Measurements from ENCODE around the gene FOXJ2. TPM values are rescaled to one million over a fixed set of nuclear protein-coding genes. Genes with fewer than 3 reads are reported as not detected.
"Not testable (repeated sequence)": the region's sequence is repeated elsewhere in the genome, so short reads cannot be mapped to it uniquely, and the experiment has no call there.

Gene FOXJ2
- total RNA-seq, 1 donor from 2014 or later: 16.4 TPM

GRCh38 chr12:8028267-8028666 is 4.2 kb upstream of the FOXJ2 start:
- DNase-seq (ENCODE audit: low spot score): no peak

GRCh38 chr12:8030189-8030588 is 2.3 kb upstream of the FOXJ2 start:
- no peak for DNase-seq (ENCODE audit: low spot score)

GRCh38 chr12:8031017-8031416 is 1.5 kb upstream of the FOXJ2 start:
- not testable (repeated sequence) for DNase-seq (ENCODE audit: low spot score)

DNA sequence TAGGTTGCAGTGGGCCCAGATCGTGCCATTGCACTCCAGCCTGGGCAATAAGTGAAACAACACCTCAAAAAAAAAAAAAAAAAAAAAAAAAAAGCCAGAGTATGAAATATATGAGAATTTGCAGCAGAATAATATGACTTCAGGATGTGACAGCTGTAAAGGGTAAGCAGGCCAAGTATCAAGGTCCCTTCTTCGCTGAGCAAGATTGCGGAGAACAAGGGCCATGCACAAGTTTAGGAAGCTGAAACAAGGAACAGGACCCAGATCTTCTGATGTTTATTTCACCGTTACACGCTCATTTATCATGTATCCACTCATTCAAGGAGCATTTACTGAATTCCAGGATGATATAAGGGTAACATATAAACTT is 659 bp upstream of the FOXJ2 start:
- no peak for DNase-seq (ENCODE audit: low spot score)

DNA sequence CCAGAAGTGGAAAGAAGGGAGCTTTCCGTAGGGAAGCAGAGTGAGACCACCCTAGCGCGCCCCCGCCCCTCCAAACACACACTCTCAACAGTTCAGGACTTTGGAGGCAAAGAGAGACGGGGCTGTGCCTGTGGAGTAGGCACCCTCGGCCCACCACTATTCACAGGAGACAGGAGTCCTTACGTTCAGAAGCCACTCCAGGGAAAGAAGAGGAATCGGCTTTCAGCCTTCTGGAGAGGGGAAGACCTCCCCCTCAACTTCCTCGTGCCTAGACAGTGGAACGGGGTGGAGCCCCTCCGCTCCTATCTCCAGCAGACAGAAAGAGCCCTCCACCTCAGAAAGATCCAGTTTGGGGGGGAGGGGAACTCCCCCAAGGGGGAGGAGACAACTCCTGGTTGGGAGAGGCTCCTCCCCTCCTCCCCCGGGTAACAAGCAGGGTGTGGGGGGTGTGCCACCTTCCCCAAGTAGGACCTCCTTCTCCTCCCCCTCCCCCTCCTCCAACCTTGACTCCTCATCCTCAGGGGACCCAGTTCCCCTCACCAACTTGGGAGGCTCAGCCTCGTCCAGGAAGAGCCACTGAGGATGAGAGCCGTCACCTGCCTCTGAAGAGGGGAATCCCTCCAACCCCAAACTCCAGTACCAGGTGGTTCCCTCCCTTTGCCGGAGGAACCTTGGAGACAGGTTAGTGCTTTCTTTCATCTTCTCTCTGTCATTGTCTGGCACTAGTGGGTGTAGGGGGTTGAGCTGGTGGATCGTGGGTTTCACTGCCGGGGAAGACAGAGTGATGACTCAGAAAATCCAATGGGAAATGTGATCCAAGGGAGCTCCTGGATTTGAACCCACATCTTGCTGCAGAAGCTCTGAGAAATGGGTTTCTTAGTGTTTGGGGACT is 883 bp downstream of the FOXJ2 start:
- no peak for DNase-seq (ENCODE audit: low spot score)

GRCh38 chr12:8034802-8035201 is 2.3 kb downstream of the FOXJ2 start:
- DNase-seq (ENCODE audit: low spot score): no peak

DNA sequence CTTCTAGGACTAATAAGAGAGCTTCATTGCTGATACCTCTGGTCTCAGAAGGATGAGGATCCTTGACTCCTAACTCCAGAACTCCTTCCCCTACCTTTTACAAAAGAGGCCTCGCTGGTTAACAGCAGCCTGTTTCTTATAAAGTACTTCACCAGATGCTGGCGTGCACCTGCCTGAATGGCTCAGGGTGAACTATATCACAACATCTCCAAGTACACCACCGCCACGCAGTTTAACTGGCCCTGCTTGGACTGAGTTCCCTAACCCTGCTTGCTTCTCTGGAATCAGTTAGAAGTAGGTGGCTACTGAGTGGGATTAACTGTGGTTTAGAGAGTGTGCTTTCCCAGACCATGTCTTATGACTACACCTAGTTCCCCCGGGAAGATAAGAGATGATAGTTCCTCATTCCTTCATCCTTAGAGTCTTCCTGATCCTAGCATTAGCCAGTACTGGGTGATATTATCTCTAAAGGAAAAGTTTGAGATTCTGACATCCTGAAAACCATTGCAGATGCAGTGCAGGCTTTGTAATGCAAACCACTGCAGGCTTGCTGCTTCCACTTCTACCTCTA is 3.0 kb downstream of the FOXJ2 start:
- no peak for DNase-seq (ENCODE audit: low spot score)

DNA sequence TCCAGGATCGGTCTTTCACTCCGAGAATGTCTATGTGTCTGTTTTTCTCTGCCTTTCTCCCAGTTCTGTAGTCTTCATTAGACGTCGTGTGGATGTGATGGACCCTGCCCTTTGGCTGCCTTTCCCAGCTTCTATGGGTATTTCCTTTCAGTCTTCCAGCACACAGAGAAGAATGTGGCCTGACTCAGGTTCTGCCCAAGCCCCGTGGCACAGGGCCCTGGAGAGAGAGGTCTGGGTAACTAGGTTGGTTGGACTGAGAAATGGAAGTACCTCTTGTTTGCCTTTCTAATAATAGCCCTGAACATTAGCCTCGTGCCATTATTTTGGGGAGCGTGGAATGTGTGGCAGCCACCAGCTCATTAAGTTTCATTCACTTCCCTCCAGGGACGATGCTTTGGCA is 3.8 kb downstream of the FOXJ2 start:
- no peak for DNase-seq (ENCODE audit: low spot score)

DNA sequence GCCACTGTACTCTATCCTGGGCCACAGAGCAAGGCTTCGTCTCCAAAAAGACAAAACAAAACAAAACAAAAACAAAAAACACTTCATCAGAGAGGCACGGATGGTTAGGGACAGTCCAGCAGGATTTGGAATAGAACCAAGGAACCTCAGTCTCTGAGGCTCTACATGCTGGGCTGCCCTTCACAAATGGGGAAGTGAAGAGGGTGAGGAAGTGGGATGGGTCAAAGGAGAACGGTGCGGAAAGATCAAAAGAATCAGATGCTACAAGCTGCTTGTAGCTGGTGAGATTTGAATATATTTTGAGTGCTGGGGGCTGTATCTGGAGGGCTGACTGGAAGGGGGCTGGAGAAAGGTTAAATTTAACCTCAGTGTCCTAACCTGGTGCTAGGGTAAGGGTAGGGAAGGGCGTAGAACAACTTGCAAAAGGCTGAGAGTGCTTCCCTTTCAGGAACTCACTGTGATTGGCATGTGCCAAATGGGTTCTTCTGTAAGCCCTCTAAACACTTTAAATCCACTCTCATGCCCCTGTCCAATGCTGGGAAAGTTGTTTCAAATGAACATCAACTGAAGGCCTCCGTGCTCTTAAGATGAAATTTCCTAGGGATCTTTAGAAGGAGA is 4.6 kb downstream of the FOXJ2 start:
- DNase-seq (ENCODE audit: low spot score): no peak

GRCh38 chr12:8037947-8038346 is 5.4 kb downstream of the FOXJ2 start:
- DNase-seq (ENCODE audit: low spot score): no peak

DNA sequence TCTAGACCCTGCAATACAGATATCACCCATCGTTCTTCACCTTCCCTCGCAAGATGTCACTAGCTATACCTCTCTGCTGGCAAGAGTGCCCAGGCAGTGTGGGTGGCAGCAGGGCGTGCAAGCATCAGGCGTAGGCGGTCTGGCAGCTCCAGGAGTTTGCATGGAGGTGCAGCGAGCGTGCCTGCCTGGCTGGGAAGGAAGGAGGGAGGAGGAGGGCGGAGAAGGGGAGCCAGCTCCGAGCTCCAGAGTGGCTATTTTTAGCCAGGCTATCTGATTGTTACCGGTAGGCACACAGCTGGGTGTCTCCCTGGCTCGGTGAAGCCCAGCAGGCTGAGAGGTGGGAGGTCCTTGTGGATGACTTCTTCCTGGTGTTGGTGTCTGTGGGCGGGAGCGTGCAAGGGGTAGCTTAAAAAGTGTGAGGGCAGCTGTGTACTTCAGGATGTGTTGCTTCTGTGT is 6.2 kb downstream of the FOXJ2 start:
- no peak for DNase-seq (ENCODE audit: low spot score)

GRCh38 chr12:8040791-8041190 is 8.3 kb downstream of the FOXJ2 start:
- no peak for DNase-seq (ENCODE audit: low spot score)

DNA sequence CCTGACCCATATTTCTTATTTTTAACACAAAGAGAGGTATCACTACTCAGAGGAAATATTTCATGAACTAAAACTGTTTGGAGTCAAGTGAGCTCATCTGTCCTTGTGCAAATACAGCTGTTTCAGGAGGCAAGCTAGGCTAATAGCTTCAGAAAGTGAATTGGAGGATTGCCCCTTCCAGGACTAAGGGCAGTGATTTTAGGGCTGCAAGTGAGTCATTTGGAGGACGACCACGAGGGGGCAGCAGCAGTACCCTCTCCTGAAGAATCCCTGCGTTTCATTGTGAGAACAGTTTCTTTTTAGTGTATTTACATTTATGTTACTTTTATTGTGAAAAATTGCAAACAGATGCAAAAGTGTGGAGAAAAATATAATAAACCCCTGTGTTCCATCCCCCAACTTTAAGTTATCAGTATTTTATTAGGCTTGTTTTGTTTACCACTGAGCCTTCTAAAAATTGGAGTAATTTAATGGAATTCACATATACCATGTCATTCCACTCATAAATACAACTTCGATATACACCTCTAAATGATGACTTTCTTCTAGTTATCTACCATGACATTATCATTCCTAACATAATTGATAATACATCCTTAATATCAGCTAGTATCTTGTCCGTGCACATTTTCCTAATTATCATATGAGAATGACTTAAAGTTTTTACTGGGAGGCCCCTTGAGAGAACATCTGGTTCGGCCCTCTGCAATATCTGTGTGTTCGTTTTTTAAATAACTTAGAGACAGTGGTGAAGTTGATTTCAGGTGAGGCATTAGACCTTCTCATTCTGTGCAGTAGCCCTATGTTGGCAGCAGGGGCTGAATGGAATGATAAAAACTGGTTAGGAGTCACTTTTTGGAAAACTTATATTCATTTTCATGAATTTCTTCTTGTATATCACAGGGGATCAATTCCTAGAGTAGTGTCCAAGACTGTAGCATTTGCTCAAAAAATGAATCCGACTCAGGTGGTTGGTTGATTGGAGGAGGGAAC is 13.7 kb downstream of the FOXJ2 start:
- no peak for DNase-seq (ENCODE audit: low spot score)

- no peak for DNase-seq (ENCODE audit: low spot score)
Observed at GRCh38 chr12:8047842-8048241, 15.3 kb downstream of the FOXJ2 start.

- no peak for DNase-seq (ENCODE audit: low spot score)
Observed at GRCh38 chr12:8048906-8049305, 16.4 kb downstream of the FOXJ2 start.

- no peak for DNase-seq (ENCODE audit: low spot score)
Observed at GRCh38 chr12:8050600-8051250, 18.2 kb downstream of the FOXJ2 start.

- no peak for DNase-seq (ENCODE audit: low spot score)
Observed at GRCh38 chr12:8052679-8053078, 20.2 kb downstream of the FOXJ2 start.

DNA sequence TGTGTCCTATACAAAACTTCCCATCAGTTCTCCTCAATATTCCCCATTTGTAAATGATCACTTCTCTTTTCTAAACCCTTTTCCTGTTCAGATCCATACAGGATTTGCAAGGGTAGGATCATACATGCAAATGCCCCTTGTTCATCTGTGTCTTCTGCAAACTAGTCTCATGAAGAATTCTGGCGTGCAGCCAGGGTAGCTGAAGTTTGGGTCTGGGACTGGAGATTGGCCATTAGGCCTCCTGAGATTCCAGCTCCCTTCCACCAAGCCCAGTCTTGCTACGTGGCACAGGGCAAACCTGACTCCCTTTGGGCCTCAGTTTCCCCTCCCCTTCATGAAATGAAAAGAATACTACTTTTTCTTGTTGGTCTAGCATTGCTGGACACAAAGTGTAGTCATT is 22.3 kb downstream of the FOXJ2 start:
- no peak for DNase-seq (ENCODE audit: low spot score)

DNA sequence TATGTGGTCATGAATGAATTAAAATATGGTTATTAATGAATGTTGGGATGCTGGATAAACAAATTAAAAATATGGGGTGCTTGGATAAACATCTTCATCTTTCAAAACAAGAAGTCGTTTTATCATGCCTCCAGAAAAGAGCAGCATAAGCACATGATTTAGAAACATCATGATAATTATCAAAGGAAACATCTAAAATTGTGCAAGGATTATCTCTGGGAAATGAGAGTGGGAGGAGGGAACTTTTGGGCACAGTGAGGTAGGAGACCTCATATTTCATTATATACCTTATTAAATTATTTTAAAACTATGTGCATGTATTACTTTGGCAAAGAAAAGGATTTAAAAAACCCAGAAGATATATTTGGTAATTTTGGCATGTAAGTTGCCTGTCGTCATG is 24.8 kb downstream of the FOXJ2 start:
- DNase-seq (ENCODE audit: low spot score): no peak

- no peak for DNase-seq (ENCODE audit: low spot score)
Observed at GRCh38 chr12:8057839-8058238, 25.3 kb downstream of the FOXJ2 start.

DNA sequence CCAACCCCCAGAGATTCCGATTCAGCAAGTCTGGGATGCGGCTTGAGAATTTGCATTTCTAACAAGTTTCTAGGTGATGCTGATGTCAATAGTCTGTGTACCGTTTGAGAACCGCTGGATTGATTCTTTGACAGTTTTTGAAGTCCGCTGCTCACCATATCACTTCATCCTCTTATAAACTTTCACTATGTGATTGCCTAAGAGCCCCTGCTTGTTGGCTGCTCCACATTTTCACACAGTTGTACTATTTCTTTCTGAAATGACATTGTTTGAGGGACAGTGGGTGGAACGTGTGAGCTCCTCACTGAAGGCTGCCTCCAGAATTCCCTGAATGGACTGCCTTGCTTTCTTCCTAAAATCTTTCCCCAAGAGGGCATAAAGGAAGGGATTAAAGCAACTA is 26.0 kb downstream of the FOXJ2 start:
- no peak for DNase-seq (ENCODE audit: low spot score)
